HG02678 (cell line): Measurements from ENCODE around the gene SCGB1D1.
"Not testable (repeated sequence)": the region's sequence is repeated elsewhere in the genome, so short reads cannot be mapped to it uniquely, and the experiment has no call there.

Experiments used
- ATAC-seq: cut with Tn5 transposase; IDR thresholded peaks from one replicate; pipeline ENCODE4 v1.9.1; 2021; ENCODE audit warnings: mild to moderate bottlenecking, moderate library complexity; ENCODE audit not compliant: unreplicated experiment

The SCGB1D1 gene

DNA sequence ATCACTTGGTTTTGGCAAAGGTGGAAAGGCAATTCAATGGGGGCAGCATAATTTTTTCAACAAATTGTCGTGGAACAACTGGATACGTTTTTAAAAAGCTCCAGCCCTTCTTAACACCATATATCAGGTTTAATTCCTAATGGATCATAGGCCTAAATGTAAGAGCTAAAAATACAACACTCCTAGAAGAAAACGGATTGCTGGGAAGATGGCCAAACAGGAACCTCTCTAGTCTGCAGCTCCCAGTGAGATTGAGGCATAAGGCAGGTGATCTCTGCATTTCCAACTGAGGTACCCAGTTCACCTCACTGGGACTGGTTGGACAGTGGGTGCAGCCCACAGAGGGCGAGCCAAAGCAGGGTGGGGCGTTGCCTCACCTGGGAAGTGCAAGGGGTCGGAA lies 32.4 kb upstream of the SCGB1D1 start:
- ATAC-seq = no peak

GRCh38 chr11:62166371-62166770 lies 23.6 kb upstream of the SCGB1D1 start:
- ATAC-seq = no peak

GRCh38 chr11:62169448-62169847 lies 20.6 kb upstream of the SCGB1D1 start:
- no peak for ATAC-seq

DNA sequence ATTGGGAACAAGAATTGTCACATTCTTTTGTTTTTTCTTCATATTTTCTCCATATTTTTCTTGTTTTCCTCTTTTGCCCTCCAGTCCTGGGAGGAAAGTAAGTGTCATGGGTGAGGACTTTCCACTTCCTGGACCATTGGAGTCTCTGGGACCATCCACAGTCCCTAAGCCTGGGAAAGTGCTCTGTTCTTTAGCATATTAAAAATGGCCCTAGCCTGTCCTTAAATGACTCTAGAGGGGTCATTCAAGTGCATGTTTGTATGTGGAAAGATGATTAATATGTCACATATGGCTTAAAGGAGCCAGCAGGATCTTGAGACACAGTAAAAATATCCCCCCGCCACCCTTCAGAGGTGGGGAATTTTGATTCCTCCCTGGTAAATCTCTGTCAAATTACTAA lies 20.1 kb upstream of the SCGB1D1 start:
- no peak for ATAC-seq

GRCh38 chr11:62171261-62171723 lies 18.7 kb upstream of the SCGB1D1 start:
- no peak for ATAC-seq

DNA sequence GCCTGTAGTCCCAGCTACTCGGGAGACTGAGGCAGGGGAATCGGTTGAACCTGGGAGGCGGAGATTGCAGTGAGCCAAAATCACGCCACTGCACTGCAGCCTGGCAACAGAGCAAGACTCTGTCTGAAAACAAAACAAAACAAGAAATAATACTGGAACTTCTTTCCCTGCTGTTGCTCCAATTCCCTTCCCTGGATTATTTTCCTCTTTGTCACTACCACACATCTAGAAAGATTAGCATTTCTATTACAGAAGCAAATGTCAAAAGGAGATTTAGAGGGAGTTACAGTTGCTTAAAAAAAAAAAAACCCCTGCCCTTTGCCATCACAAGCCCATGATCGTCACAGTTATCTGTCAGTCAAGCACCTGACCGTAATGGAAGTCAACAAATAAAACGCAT lies 17.7 kb upstream of the SCGB1D1 start:
- ATAC-seq = no peak

- no peak for ATAC-seq
These were observed 13.2 kb upstream of the SCGB1D1 start for GRCh38 chr11:62176766-62177165.

GRCh38 chr11:62179995-62180394 lies 10.0 kb upstream of the SCGB1D1 start:
- no peak for ATAC-seq

GRCh38 chr11:62181097-62181496 lies 8.9 kb upstream of the SCGB1D1 start:
- no peak for ATAC-seq

DNA sequence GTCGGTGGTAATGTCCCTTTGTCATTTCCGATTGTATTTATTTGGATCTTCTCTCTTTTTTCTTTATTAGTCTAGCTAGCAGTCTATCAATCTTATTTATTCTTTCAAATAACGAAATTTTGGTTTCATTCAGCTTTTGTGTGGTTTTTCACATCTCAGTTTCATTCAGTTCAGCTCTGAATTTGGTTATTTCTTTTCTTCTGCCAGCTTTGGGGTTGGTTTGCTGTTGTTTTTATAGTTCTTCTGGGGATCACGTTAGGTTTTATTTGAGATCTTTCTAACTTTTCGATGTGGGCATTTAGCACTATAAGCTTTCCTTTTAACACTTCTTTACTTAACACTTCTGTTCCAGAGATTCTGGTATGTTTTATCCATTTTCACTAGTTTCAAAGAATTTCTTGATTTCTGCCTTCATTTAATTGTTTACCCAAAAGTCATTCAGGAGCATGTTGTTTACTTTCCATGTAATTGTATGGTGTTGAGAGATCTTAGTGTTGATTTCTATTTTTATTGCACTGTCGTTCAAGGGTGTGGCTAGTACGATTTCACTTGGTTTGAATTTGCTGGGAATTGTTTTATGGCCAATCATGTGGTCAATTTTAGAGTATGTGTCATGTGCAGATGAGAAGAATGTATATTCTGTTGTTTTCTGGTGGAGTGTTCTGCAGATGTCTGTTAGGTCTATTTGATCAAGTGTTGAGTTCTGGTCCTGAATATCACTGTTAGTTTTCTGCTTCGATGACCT lies 7.7 kb upstream of the SCGB1D1 start:
- no peak for ATAC-seq

DNA sequence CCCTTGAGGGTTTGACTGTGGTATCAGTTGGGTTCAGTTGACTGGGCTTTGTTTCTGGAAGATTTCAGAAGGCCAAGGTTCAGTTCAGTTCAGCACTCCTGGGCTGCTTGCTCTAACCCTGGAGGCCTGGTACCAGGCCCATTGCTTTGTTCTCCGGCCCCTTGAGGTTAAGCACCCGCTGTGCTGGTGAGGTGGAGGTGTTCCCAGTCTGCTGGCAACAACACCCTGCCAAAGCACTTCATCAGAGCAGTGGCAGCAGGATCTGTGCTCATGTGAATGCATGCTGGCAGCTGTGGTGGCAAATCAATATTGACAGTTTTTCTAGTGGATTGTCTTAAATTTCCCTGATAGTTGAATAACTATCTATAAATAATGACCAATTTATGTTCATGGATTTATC lies 3.8 kb upstream of the SCGB1D1 start:
- ATAC-seq = no peak

DNA sequence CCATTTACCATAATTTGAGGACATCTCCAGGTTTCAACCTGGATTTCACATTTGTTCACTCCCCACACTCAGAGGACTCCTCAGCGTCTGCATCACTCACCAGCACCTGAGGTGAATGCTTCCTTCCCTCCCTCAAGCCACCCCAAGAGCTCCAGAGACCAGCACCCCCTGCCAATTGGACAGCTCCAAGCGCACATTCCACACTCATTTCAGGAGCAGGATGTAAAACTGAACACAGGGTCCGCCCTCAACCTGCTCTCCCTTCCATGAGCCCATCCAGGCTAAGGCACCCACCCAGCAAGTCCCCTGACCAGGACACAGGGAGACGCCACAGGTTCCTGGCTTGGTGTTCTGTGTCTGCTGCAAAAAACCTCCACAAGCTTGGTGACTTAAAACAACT lies 3.9 kb downstream of the SCGB1D1 start:
- ATAC-seq = no peak

- not testable (repeated sequence) for ATAC-seq
These were observed 5.0 kb downstream of the SCGB1D1 start for GRCh38 chr11:62195010-62195409.

GRCh38 chr11:62195945-62196344 lies 5.9 kb downstream of the SCGB1D1 start:
- no peak for ATAC-seq

- ATAC-seq = not testable (repeated sequence)
These were observed 7.4 kb downstream of the SCGB1D1 start for GRCh38 chr11:62197400-62197799.

DNA sequence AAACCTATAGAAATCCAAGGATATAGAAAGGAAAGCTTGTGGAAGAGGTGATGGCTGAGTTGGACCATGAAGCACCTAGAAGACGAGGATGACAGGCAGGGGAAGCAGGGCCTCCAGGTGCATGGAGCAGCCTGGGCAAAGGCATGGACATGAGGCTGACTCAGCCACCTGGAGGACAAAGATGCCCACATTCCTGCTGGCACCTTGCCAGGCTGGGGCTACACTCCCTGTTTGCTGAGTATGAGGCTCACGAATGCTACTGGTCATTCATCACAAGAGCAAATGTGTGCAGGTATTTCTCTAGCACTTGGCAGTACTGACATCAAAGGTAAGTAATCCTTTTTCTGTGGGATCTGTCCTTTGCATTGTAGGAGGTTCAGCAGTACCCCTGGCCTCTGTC lies 11.4 kb downstream of the SCGB1D1 start:
- no peak for ATAC-seq

DNA sequence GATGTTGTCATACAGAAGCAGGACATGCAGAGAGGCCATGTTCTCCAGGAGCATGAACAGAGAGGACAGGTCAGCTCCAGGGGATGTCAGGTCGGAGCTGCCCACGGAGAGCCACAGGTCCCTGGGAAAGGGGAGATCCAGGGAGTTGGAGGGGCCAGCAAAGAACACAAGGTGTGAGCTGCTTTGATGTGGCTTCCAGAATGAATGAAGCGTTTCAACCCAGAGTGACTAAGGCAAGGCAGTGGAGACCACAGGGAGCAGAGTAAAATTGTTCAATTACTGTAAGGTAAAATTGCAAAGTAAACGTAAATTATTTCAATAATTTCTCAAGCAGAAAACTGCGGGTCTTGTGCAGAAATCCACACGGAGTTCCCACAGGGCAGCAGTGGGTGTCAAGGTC lies 12.9 kb downstream of the SCGB1D1 start:
- ATAC-seq = no peak

DNA sequence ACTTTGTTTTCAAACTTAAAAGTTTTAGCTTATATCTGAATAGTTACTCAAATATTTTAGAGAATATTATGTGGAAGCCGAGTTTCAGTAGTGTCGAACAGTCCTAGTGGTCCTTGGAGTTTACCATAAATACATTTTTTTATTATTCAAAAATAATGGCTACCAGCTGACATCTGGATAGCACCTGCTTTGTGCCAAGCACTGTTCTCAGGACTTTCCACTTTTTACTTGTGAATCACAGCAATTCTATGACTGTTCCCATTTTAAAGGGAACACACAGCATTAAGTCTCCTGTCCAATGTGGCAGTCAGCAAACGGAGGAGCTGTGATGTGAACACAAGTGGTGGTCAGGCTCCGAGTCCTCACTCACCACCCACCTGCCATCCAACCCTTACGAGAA lies 14.4 kb downstream of the SCGB1D1 start:
- ATAC-seq = no peak

GRCh38 chr11:62205441-62205840 lies 15.4 kb downstream of the SCGB1D1 start:
- ATAC-seq = no peak

GRCh38 chr11:62206276-62207066 lies 16.5 kb downstream of the SCGB1D1 start:
- not testable (repeated sequence) for ATAC-seq

DNA sequence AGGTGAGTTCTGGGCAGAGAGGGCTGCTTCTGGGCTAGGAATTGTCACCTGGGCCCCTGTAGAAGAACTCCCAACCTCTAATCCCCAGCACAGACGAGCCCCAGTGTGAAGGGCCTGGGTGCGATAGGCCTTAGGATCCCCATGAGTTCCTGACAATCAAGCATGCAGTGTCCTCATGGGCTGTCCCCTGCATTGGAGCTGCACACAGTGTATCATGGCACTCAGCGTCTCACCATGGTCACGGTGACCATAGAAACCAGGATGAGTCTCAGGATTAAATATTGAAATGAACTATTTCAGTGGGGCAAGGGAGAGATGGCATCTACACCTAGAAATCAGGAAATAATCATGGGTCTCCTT lies 18.7 kb downstream of the SCGB1D1 start:
- ATAC-seq = no peak

GRCh38 chr11:62217191-62217748 lies 27.3 kb downstream of the SCGB1D1 start:
- ATAC-seq = no peak
